GM21825 (cell line): ENCODE measurements around the gene RAPGEF2.
"Not testable (repeated sequence)": the region's sequence is repeated elsewhere in the genome, so short reads cannot be mapped to it uniquely, and the experiment has no call there.

ENCODE experiments used
- ATAC-seq: cut with Tn5 transposase; IDR thresholded peaks from one replicate; pipeline ENCODE4 v1.9.1; 2021; ENCODE audit warnings: mild to moderate bottlenecking, moderate library complexity; ENCODE audit not compliant: unreplicated experiment

RAPGEF2 gene

DNA sequence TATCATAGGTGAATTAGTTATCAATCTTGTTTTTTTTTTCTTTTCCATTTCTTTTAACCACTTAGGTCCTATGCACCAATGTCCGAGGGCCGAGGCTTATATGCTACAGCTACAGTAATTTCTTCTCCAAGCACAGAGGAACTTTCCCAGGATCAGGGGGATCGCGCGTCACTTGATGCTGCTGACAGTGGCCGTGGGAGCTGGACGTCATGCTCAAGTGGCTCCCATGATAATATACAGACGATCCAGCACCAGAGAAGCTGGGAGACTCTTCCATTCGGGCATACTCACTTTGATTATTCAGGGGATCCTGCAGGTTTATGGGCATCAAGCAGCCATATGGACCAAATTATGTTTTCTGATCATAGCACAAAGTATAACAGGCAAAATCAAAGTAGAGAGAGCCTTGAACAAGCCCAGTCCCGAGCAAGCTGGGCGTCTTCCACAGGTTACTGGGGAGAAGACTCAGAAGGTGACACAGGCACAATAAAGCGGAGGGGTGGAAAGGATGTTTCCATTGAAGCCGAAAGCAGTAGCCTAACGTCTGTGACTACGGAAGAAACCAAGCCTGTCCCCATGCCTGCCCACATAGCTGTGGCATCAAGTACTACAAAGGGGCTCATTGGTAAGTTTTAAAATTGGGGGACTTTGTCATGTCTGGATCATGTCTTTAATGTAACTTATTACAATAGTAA, 250.7 kb downstream of the RAPGEF2 start:
- no peak for ATAC-seq

DNA sequence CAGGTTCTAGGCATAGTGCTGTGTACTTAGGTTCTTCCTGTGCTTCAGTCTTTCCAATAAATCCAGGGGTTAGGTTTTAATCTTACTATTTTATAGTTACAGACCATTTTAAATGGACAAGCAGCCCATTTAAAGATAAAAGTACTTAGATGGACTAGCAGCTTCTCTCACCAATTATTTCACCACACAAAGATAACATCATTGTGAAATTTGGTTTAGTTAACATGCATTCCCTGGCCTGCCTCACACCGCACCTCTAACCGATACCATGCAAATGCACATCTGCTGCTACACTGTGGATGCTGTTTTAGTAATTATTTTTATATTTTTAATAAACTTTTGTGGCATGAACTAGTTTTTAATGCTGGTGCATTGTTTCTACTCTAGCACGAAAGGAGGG, 252.6 kb downstream of the RAPGEF2 start:
- no peak for ATAC-seq

DNA sequence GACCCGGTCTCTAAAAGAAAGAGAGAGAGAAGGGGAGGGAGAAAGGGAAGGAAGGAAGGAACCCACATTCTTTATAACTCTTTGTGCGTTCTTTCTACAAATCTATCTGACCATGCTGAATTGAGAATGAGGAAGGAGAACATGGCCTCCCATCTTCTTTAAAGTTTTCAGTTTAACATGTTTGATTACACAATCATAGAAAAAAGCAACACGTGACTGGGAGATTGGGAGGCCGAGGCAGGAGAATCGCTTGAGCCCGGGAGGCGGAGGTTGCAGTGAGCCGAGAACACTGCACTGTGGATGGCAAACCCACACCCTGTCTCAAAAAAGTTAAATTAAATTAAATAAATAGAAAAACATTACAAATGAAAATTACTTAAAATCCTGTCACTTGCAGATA, 254.5 kb downstream of the RAPGEF2 start:
- ATAC-seq: no peak

DNA sequence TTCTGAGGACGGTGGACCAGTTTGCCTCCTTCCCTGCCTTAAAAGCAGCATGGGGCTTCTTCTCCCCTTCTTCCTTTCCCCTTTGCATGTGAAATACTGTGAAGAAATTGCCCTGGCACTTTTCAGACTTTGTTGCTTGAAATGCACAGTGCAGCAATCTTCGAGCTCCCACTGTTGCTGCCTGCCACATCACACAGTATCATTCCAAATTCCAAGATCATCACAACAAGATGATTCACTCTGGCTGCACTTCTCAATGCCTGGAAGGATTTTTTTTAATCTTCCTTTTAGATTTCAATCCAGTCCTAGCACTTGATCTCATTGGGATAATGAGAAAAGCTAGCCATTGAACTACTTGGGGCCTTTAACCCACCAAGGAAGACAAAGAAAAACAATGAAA, 255.3 kb downstream of the RAPGEF2 start:
- ATAC-seq: no peak

DNA sequence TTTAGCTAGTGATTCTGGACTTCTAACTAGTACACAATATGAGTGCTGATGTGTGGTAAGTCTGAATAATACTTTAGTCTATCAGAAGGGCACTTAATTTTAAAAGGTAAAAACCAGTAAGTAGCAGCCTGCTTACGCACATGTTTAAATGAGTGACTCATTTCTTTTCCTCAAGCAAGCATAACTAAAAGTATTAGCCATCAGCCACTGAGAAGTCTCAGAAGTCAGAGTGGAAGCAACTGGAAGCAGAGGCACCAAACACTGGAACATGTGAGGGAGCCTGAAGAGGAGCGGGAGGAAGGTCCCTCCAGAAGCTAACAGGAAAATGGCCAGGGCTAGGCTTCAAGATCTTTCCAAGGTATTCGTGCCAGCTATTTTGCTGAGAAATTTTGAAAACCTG, 257.7 kb downstream of the RAPGEF2 start:
- no peak for ATAC-seq

DNA sequence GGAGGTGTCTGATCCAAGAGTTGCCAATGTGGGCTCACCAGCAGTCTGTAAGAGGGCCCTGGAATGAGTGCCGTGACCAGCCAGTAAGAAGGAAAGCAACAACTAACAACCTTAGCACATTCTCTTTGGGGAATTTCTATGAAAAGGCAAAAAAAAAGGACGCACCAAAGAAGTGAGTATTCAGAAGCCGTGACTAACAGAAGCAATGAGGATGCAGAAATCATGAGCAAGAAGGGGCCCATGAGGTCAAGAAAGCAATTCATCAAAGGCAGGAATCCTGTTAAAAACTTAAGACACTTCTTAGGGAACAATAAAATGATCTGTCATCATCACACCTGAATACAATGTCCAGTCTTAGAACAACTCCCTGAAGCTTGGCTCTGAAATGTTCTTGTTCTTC, 260.5 kb downstream of the RAPGEF2 start:
- no peak for ATAC-seq

DNA sequence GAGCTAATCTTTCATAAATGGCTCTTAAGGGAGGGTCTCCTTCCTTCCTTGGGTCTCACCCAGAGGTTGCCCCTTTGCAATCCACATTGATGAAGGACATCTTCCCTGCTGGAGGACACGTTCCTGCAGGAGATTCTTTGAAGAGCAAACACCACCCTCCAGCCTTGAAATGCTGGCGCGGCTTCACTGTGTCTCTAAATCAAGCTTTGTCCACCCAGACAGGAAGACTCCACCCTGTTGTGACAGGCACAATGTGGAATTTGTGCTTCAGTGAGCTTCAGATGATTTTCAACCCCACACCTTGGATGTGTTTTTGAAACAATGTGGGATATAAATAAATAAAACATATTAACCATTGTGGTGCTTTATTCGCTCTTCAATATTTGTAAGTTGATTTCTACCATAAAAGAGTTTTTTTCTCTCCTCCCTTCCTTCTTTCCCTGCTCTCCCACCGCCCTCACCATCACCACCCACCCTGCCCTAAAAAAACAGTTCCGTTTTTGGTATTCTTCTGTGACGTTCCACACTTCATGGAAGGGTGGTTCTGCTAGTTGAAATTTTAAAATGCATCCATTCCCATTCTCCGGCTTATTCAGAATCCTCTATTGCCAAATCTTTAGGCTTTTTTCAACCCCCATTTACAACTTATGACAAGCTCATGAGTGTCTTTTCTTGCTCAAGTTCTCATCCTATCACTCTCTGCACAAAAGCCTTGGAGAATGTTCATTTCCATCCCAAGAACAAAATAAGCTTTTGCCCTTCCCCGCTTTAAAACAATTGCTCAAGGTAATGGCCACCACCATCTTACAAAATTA, 264.3 kb downstream of the RAPGEF2 start:
- ATAC-seq: no peak

DNA sequence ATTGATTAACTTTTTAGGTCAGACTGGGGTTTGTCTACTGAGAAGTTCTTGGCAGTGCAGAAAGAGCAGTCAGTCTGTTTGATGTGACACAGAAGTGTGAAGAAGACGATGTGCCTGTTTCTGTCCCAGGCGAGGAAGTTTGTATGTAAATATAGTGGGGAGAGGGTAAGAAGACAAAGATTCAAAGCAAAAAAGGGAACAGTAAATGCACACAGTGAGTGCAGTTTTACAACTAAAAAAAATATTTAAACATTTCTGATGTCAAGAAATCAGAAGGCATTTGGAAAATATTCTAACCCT, 264.9 kb downstream of the RAPGEF2 start:
- peak; percentile 71 for ATAC-seq

DNA sequence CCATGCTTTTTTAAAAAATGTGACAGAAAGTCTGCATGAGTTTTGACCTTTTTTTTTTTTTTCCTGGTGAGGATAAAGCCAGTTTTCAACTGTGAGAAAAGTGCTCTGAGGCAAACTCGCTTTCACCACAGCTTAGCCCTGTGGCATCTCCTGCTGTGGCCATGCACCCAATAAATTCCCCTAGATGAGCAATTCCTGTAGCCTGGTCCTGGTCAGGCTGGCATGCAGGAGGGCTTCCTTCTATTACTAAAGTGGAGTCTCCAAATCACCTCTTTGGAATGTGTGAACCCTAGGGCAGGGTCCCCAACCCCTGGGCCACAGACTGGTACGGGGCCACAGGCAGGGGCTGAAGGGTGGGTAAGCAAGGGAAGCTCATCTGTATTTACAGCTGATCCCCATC, 265.4 kb downstream of the RAPGEF2 start:
- ATAC-seq: no peak

DNA sequence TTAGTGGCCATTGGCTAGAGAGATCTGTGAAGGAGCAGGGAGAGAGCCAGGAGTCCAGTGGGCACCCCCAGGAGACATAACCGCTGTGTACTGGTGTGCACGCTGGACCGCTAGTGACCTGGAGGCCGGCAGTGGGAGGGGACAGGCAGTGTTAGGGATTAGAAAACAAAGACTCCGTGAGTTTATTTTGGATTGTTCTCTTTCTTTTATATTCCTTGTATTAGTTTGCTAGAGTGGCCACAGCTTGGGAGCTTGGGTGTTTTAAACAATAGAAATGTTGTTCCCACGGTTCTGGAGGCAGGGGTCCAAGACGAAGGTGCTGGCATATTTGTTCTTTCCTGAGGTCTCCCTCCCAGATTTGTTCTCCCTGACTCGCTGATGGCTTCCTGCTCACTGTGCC, 266.4 kb downstream of the RAPGEF2 start:
- ATAC-seq: no peak

DNA sequence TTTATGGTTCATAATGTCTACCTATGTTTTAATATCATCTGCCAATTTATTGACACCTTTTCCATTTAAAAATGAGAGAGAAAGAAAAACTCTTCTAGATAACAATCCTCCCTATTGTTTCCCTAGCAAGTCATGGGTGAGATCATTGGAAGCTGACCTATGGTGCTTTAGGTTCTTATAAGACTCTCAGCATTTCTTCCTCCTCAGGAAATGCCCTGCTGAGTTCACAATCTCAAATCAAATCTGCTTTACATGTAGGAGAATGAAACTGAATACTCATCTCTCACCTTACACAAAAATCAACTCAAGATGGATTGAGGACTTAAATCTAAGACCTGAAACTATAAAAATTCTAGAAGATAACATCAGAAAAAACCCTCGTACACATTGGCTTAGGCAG, 267.4 kb downstream of the RAPGEF2 start:
- no peak for ATAC-seq

DNA sequence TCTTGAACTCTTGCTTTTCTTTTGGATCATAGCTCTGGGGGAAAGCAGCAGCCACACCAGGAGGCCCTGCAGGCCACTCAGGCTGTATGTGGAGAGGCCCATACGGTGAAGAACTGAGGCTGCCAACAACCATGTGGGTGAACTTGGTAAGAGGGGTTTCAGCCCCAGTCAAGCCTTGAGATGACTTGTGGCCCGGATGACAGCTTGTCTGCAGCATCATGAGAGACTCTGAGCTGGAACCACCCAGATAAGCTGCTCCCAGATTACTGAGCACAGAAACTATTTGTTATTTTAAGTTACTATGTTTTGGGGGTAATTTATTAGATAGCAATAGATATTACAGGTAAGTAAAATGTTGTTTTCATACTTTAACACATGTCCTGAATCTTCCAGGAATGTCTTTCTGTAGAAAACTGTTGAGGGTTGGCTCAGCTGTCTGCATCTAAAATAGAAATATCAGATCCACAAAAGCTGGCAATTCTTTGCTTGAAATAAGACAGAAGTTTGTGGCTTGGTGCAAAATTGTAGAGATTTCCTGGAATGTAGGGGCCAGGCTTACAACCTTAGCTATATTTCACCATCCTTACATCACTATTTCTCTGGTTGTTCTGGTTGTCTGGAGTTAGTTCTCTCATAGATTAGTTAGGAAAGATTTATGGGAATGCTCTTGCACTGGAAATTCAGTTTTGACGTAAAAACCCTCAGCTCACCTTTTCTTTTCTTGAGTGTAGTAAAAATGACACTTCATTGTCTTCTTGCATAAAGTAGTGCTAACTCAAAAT, 272.1 kb downstream of the RAPGEF2 start:
- ATAC-seq: no peak

DNA sequence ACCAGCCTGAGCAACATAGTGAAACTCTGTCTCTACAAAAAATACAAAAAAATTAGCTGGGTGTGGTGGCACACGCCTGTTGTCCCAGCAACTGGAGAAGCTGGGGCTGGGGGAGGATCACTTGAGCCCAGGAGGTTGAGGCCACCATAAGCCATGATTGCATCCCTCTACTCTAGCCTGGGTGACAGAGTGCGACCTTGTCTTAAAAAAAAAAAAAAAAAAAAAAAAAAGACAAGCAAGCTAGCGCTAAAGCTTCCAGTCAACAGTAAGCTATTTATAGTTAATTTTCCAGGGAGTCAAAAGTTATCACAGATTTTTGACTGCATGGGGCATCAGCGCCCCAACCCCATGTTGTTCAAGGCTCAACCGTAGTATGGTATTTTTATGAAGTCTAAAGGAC, 273.4 kb downstream of the RAPGEF2 start:
- no peak for ATAC-seq

DNA sequence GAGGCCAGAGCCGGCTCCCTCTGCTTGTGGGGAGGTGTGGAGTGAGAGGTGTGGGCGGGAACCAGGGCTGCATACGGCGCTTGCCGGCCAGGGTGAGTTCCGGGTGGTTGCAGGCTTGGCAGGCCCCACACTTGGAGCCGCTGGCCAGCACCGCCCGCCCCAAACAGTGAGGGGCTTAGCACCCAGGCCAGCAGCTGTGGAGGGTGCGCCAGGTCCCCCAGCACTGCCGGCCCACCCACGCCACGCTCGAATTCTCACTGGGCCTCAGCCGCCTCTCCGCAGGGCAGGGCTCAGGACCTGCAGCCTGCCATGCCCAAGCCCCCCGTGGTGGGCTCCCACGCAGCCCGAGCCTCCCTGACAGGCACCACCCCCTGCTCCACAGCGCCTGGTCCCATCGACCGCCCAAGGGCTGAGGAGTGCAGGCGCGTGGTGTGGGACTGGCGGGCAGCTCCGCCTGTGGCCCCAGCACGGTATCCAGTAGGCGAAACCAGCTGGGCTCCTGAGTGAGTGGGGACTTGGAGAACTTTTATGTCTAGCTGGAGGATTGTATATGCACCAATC, 275.3 kb downstream of the RAPGEF2 start:
- no peak for ATAC-seq

DNA sequence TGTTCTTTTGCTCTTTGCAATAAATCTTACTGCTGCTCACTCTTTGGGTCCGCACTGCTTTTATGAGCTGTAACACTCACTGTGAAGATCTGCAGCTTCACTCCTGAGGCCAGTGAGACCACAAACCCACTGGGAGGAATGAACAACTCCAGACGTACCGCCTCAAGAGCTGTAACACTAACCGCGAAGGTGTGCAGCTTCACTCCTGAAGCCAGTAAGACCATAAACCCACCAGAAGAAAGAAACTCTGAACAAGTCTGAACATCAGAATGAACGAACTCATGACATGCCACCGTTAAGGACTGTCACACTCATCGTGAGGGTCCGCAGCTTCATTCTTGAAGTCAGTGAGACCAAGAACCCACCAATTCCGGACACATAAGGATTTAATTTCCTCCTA, 276.2 kb downstream of the RAPGEF2 start:
- ATAC-seq: not testable (repeated sequence)

DNA sequence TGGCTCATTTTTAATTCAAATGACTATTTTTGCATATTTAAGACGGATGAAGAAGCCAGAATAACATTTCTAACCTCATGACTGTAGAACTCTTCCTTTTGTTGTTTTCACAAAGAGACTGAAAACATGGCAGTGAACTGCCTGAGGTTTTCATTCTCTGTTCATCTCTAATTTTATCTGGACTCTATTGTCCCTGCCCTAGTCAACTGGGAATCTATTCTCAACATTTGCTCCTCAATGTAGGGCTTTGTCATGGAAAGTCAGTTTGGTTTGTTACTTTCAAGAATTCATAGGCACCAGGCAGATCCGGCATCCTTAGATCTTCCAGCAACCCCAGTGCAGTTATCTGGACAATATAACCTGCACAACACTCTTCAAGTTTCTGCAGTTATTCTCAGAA, 277.0 kb downstream of the RAPGEF2 start:
- no peak for ATAC-seq

DNA sequence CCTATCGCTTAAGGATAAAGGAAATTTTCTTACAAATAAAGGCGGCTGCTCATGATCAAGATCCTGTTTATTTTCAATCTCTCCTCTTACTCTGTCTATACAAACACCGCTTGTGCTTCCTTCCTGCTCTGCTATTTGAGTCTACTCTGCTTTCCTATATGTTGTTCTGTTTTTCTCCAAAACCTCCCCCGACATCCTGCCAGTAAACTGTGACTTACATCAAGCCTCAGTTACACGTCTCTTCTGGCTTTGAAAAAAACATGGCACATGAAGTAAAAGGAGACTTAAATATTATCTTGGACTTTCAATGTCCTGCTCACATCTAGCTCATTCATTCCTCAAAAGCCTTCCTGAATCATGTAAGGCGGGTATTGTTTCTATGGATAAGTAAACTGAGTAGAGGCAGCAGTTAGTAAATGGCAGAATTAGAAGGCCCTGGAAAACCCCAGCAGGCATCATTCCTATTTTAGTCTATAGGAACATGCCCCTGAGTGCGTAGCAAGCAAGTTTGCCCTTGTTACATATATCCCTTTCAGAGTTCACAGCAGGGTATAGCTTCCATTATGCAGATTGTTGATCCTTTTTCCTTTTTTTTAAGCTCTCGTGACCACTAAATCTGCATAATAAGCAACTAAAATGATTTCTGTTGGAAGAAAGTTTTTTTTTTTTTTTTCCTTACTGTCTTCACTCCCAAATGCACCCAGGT, 280.1 kb downstream of the RAPGEF2 start:
- no peak for ATAC-seq

DNA sequence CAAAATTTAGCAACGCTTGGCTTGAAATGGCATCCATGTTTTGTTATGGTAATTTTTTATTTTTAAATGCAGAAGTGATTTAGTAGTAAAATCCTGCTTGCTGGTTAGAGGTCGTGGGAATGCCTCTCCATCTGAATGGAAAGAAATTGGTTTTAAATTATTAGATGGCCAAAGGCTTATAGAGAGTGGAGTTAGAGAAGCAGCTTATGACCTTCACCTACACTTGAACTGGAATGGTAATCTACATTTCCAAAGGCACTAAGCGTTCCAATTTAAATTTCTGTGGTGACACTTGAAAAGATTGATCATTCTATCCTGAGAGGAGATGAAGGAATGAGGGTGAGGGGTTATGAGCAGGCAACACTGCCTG, 280.7 kb downstream of the RAPGEF2 start:
- ATAC-seq: no peak

DNA sequence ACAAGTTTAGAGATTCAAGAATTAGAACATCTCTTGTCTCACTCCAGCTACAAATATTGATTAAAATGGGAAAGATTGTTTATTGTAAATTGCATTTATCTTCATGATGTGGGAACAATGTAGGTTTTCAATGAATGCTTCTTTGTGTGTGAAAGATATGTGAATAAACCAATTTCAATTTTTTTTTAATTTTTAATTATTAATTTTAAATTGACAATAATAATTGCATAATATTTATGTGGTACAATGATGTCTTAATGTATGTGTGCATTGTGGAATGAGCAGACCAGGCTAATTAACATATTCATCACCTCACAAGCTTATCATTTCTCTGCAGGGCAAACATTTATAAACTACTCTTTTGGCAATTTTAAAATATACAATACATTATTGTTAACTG, 281.1 kb downstream of the RAPGEF2 start:
- ATAC-seq: no peak

DNA sequence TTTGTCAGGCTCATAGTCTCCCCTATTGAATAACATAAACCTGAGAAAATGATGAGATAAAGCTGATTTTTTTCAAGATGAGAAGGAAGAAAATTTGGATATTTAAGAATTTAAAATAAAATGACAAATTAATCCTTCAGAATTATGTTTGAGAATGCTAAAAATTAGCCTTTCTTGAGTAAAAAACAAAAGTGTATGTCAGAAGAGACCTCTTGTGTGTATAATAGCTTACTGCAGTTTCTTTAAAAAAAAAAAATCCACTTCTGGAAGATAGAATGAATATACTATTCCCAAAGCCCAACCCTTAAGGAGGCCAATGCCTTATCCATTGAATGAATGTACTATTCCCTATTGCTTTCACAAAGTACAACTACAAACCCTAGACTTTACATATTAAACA, 281.8 kb downstream of the RAPGEF2 start:
- ATAC-seq: no peak

DNA sequence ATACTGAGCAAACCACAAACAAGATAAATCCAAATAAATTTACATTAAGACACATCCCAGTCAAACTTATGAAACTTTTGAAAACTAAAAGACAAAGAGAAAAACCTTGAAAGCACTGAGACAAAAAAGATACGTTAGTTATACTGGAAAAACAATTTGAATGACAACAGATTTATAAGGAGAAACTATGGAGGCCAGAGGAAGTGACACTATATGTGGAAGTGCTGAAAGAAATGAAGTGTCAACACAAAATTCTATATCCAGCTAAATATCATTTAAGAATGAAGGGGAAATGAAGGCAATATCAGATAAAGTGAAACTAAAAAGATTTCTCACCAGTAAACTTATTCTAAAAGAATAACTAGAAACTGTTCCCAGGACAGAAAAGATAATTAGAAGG, 283.7 kb downstream of the RAPGEF2 start:
- ATAC-seq: no peak
